NOMO-1 treated with dmso at 0.1 percent for 144 hours (cell line): ENCODE measurements around the gene S100A1.
A peak's percentile ranks its signal among the peaks of the same experiment; 100 is the strongest.

Experiments
- DNase-seq: peaks from one replicate; lab custom pipeline; 2025; ENCODE audit not compliant: unreplicated experiment; lab: John Stamatoyannopoulos, UW

The S100A1 gene

DNA sequence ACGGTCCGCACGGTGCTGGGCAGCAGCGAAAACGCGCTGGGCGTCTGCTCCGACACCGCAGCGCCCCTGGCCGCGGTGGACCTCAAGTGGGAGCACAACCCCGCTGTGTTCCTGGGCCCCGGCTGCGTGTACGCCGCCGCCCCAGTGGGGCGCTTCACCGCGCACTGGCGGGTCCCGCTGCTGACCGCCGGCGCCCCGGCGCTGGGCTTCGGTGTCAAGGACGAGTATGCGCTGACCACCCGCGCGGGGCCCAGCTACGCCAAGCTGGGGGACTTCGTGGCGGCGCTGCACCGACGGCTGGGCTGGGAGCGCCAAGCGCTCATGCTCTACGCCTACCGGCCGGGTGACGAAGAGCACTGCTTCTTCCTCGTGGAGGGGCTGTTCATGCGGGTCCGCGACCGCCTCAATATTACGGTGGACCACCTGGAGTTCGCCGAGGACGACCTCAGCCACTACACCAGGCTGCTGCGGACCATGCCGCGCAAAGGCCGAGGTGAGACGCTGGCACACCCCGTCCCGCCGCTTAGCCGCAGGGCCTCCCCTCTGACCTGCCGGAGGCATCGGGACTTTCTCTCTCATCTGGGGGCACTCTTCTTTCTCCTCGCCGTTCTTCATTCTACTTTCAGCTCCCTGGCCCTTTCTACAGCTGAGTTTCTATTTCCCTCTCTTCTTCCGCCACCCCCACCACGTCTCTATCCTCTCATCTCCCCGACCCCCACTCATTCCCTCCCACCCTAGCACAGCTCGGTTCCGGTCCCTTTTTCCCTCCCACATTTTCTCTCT, 51.3 kb downstream of the S100A1 start:
- peak; percentile 9 for DNase-seq

DNA sequence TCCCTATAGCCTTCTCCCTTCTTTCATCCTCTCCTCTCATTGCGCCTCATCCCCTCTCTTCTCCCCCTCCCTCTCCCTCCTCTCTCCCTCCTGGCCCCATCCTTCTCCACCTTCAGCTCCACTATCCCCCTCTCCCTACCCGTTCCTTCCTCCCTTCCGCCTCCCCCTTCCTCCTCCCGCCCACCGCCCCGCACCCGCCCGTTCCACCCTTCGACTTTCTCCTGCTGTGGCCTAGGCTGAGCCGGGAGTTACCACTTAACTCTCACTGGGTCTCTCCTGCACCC, 51.8 kb downstream of the S100A1 start:
- DNase-seq: no peak
